Astrocyte (in vitro differentiated cells and primary cell): ENCODE data around the gene RELN. TPM values are rescaled to one million over a fixed set of nuclear protein-coding genes. Genes with fewer than 3 reads are reported as not detected.
A peak's percentile ranks its signal among the peaks of the same experiment; 100 is the strongest.

Experiments
- DNase-seq: peaks from one replicate; pipeline ENCODE4 v3.0.0-alpha.2; 2010; ENCODE audit warnings: low read depth
- FAIRE-seq: peaks from 2 replicates; lab custom pipeline; 2011; peaks lifted over from hg19 to GRCh38; lab: Jason Lieb, UNC
- H2AFZ ChIP-seq: 2 replicates; pipeline ENCODE4 v1.6.0; 2012; ENCODE audit warnings: low read depth, low read length, inconsistent platforms
- H3K27ac ChIP-seq: 2 replicates; pipeline ENCODE4 v1.5.1; 2011; ENCODE audit warnings: low read depth, low read length, inconsistent platforms
- H3K27me3 ChIP-seq: 2 replicates; pipeline ENCODE4 v1.6.0; 2011; ENCODE audit warnings: low read length, inconsistent platforms; ENCODE audit not compliant: insufficient read depth
- H3K36me3 ChIP-seq: 2 replicates; pipeline ENCODE4 v1.5.1; 2011; ENCODE audit warnings: low read length, inconsistent platforms; ENCODE audit not compliant: insufficient read depth
- H3K4me1 ChIP-seq: 2 replicates; pipeline ENCODE4 v1.5.1; 2011; ENCODE audit warnings: low read length, inconsistent platforms; ENCODE audit not compliant: insufficient read depth
- H3K4me2 ChIP-seq: 2 replicates; pipeline ENCODE4 v1.6.0; 2012; ENCODE audit warnings: low read length, inconsistent platforms
- H3K4me3 ChIP-seq: 2 replicates; pipeline ENCODE4 v1.5.1; 2011; ENCODE audit warnings: low read depth, mild to moderate bottlenecking, low read length, inconsistent platforms; ENCODE audit not compliant: insufficient read depth
- H3K79me2 ChIP-seq: 2 replicates; pipeline ENCODE4 v1.6.0; 2012; ENCODE audit warnings: mild to moderate bottlenecking, low read length, inconsistent platforms; ENCODE audit not compliant: insufficient read depth
- H3K9ac ChIP-seq: 2 replicates; pipeline ENCODE4 v1.6.0; 2012; ENCODE audit warnings: mild to moderate bottlenecking, low read length, inconsistent platforms
- H3K9me3 ChIP-seq: 2 replicates; pipeline ENCODE4 v1.5.1; 2012; ENCODE audit warnings: low read depth, mild to moderate bottlenecking, low read length, inconsistent platforms; ENCODE audit not compliant: insufficient read depth
- H4K20me1 ChIP-seq: 2 replicates; pipeline ENCODE4 v1.6.0; 2012; ENCODE audit warnings: low read length, inconsistent platforms; ENCODE audit not compliant: insufficient read depth
- H3K27ac Mint-ChIP-seq: one replicate; pipeline ENCODE4 v1.8.0; 2021; ENCODE audit warnings: mild to moderate bottlenecking, mixed read lengths; ENCODE audit not compliant: unreplicated experiment
- H3K27me3 Mint-ChIP-seq: one replicate; pipeline ENCODE4 v1.8.0; 2021; ENCODE audit warnings: low read depth, mixed read lengths; ENCODE audit not compliant: unreplicated experiment
- H3K36me3 Mint-ChIP-seq: one replicate; pipeline ENCODE4 v1.8.0; 2021; ENCODE audit warnings: low read depth, mixed read lengths; ENCODE audit not compliant: unreplicated experiment
- H3K4me1 Mint-ChIP-seq: one replicate; pipeline ENCODE4 v1.8.0; 2021; ENCODE audit warnings: low read depth, mixed read lengths; ENCODE audit not compliant: unreplicated experiment
- H3K4me3 Mint-ChIP-seq: one replicate; pipeline ENCODE4 v1.8.0; 2021; ENCODE audit warnings: mild to moderate bottlenecking, moderate library complexity, mixed read lengths; ENCODE audit not compliant: unreplicated experiment
- H3K9me3 Mint-ChIP-seq: one replicate; pipeline ENCODE4 v1.8.0; 2021; ENCODE audit warnings: mild to moderate bottlenecking, mixed read lengths; ENCODE audit not compliant: unreplicated experiment
- CTCF ChIP-seq: IDR thresholded peaks from 2 replicates; pipeline ENCODE4 v1.5.1; 2011; ENCODE audit warnings: low read depth, mild to moderate bottlenecking, inconsistent platforms, low read length, moderate library complexity; ENCODE audit not compliant: insufficient read depth
- EZH2 ChIP-seq: IDR thresholded peaks from 2 replicates; pipeline ENCODE4 v1.6.1; 2012; ENCODE audit warnings: mild to moderate bottlenecking, low read length, inconsistent platforms; ENCODE audit not compliant: insufficient read depth
- total RNA-seq: library from RNA; stranded (reverse); gene quantifications from 2 replicates; pipeline ENCODE4 v1.2.1, GENCODE V29; 2021

Gene RELN
- total RNA-seq, 1 donor from 2014 or later: 0.98 TPM

- H3K79me2 ChIP-seq: no peaks in the 10 kb centered on the region
- H2AFZ ChIP-seq: no peak overlapping the region
- H4K20me1 ChIP-seq: no peaks in the 10 kb centered on the region
- Mint-ChIP-seq H3K4me1 (peaks cover 4% of the 10 kb centered on the region), H3K4me3 (no peak overlapping the region), H3K9me3 (peaks cover 4% of the 10 kb centered on the region), H3K27me3 (peaks cover 3% of the 10 kb centered on the region), H3K27ac (no peak overlapping the region), H3K36me3 (no peaks in the 10 kb centered on the region)
- H3K9me3 ChIP-seq: no peaks in the 10 kb centered on the region
- no peak overlapping the region for H3K4me3 ChIP-seq
- FAIRE-seq: no peak
- no peaks in the 10 kb centered on the region for H3K4me1 ChIP-seq
- DNase-seq: no peak
- H3K36me3 ChIP-seq: no peaks in the 10 kb centered on the region
- H3K27ac ChIP-seq: no peak overlapping the region
- TF ChIP-seq CTCF: no peak
- no peak for TF ChIP-seq EZH2
- H3K4me2 ChIP-seq: no peak overlapping the region
- no peaks in the 10 kb centered on the region for H3K27me3 ChIP-seq
- no peak overlapping the region for H3K9ac ChIP-seq
Measured at GRCh38 chr7:103918631-103919271, 70.7 kb downstream of the RELN start.

DNA sequence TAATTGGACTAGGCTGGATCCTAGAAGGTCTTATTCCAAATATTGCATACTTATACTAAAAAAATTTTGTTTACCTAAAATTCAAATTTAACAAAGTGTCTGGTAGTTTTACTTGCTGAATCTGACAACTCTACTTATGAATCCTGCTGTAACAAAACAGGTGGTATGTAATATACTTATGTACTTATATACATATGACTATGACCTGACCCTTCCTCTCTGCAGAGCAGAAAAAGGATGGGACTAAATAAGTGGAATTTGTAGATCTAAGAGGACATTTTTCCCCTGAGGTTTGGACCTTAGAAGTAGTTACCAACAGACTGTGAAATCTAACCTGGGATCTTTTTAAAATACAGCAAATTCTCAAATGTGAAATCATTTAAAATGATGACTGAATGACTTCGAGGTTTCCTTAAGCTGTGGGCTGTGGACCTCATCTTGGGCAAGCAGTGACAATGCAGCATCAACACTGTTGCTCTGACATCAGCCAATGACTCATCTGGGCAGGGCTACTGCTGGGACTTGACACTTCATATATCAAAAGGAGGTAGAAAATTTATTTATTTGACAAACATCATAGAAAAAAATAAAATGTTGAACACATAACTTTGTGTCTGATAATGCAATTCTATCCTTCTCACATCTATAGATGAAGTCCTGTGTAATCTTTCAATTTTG, 73.6 kb downstream of the RELN start:
- Histone ChIP-seq H3K27me3 (no peaks in the 10 kb centered on the region), H3K9me3 (no peaks in the 10 kb centered on the region), H2AFZ (no peak overlapping the region), H3K4me2 (no peak overlapping the region), H3K36me3 (no peaks in the 10 kb centered on the region), H3K9ac (no peak overlapping the region), H3K79me2 (no peaks in the 10 kb centered on the region), H4K20me1 (no peaks in the 10 kb centered on the region), H3K4me3 (no peak overlapping the region), H3K4me1 (no peaks in the 10 kb centered on the region), H3K27ac (no peak overlapping the region)
- FAIRE-seq: no peak
- H3K4me1 Mint-ChIP-seq: peaks cover 4% of the 10 kb centered on the region
- peak; percentile 10 for DNase-seq
- H3K36me3 Mint-ChIP-seq: no peaks in the 10 kb centered on the region
- peaks cover 4% of the 10 kb centered on the region for H3K9me3 Mint-ChIP-seq
- no peak overlapping the region for H3K27ac Mint-ChIP-seq
- TF ChIP-seq CTCF: no peak
- no peak for TF ChIP-seq EZH2
- no peaks in the 10 kb centered on the region for H3K27me3 Mint-ChIP-seq
- no peak overlapping the region for H3K4me3 Mint-ChIP-seq
